K562 (cell line): ENCODE measurements around the gene FEN1. TPM values are rescaled to one million over a fixed set of nuclear protein-coding genes. Genes with fewer than 3 reads are reported as not detected.

ENCODE experiments used
- BCLAF1 ChIP-seq, 2 experiments: fragments of 450-650 bp in 1 of 2; IDR thresholded peaks; 2 replicates each; pipeline ENCODE4 v1.6.1; 2011 to 2017; ENCODE audit warnings: low read depth in 2 of 2, antibody characterized with exemption in 1 of 2, borderline replicate concordance in 1 of 2, low read length in 1 of 2, mild to moderate bottlenecking in 1 of 2, mixed read lengths in 1 of 2; ENCODE audit not compliant: control insufficient read depth in 1 of 2
- CC2D1A ChIP-seq: fragments of 450-650 bp; IDR thresholded peaks from 2 replicates; pipeline ENCODE4 v1.6.1; 2017; ENCODE audit warnings: mild to moderate bottlenecking
- GTF2A2 ChIP-seq: IDR thresholded peaks from 2 replicates; pipeline ENCODE4 v1.6.1; 2016; ENCODE audit warnings: mild to moderate bottlenecking, missing genetic modification characterization, missing compliant biosample characterization
- HMG20A ChIP-seq: fragments of 450-650 bp; formaldehyde crosslinking; conservative IDR thresholded peaks from 2 replicates; pipeline ENCODE4 v1.4.0; 2020; ENCODE audit warnings: mild to moderate bottlenecking, mixed read lengths
- HMGXB4 ChIP-seq: sonication (generic); formaldehyde crosslinking; IDR thresholded peaks from 2 replicates; pipeline ENCODE4 v1.8.1; 2023; ENCODE audit warnings: mild to moderate bottlenecking, missing genetic modification reagents
- KAT8 ChIP-seq: fragments of 450-650 bp; IDR thresholded peaks from 2 replicates; pipeline ENCODE4 v1.6.1; 2016; ENCODE audit warnings: low read depth, mild to moderate bottlenecking
- KDM2B ChIP-seq: fragments of 250-450 bp; sonication (Bioruptor Pico); IDR thresholded peaks from 2 replicates; pipeline ENCODE4 v1.8.0; 2021; ENCODE audit warnings: mild to moderate bottlenecking, moderate library complexity
- MTA2 ChIP-seq: fragments of 450-650 bp; IDR thresholded peaks from 2 replicates; pipeline ENCODE4 v1.6.1; 2016; ENCODE audit warnings: low read depth
- MYC ChIP-seq, 2 experiments: fragments of 250-450 bp in 1 of 2; sonication (Bioruptor Pico) in 1 of 2; IDR thresholded peaks; 2 replicates each; pipeline versions ENCODE4 v1.5.1 to v1.6.1; 2012 to 2021; ENCODE audit warnings: low read depth in 2 of 2, borderline replicate concordance in 1 of 2, improper control_type of control experiment in 1 of 2, low read length in 1 of 2, mild to moderate bottlenecking in 1 of 2, moderate library complexity in 1 of 2
- NR2C1 ChIP-seq, 2 experiments: fragments of 450-650 bp; IDR thresholded peaks; 2 replicates each; pipeline ENCODE4 v1.6.1; 2017; ENCODE audit warnings: mild to moderate bottlenecking in 2 of 2, antibody characterized with exemption in 1 of 2, inconsistent platforms in 1 of 2, missing compliant biosample characterization in 1 of 2, missing genetic modification characterization in 1 of 2
- PHTF2 ChIP-seq: fragments of 250-450 bp; sonication (Bioruptor Pico); IDR thresholded peaks from 2 replicates; pipeline ENCODE4 v1.5.0; 2021; ENCODE audit warnings: mild to moderate bottlenecking
- RNF219 ChIP-seq: fragments of 250-450 bp; sonication (Bioruptor Pico); IDR thresholded peaks from 2 replicates; pipeline ENCODE4 v1.5.0; 2022; ENCODE audit warnings: mild to moderate bottlenecking
- SAFB ChIP-seq: fragments of 200-400 bp; formaldehyde crosslinking; IDR thresholded peaks from 2 replicates; pipeline ENCODE4 v1.6.1; 2017; ENCODE audit warnings: low read depth, low read length, borderline replicate concordance
- ZNF398 ChIP-seq: fragments of 250-450 bp; sonication (Bioruptor Pico); IDR thresholded peaks from 2 replicates; pipeline ENCODE4 v1.8.0; 2021; ENCODE audit warnings: moderate library complexity, mild to moderate bottlenecking, inconsistent platforms
- ZNF583 ChIP-seq: fragments of 250-450 bp; sonication (Bioruptor Pico); IDR thresholded peaks from 2 replicates; pipeline ENCODE4 v1.4.0; 2020
- ZNF586 ChIP-seq: fragments of 450-650 bp; formaldehyde crosslinking; conservative IDR thresholded peaks from 2 replicates; pipeline ENCODE4 v1.4.0; 2020; ENCODE audit warnings: mild to moderate bottlenecking, moderate library complexity
- ZNF778 ChIP-seq: fragments of 450-650 bp; formaldehyde crosslinking; IDR thresholded peaks from 2 replicates; pipeline ENCODE4 v1.4.0; 2020; ENCODE audit warnings: mild to moderate bottlenecking, moderate library complexity
- polyA plus RNA-seq, 8 experiments: library from polyadenylated mRNA; depleted of rRNA in 4 of 8; stranded (reverse) in 5 of 8; unstranded in 3 of 8; fragments of >200 nt; fragmentation: Nextera tagmentation in 2 of 8; fragmentation: Illumina TruSeq in 1 of 8; extraction: Ambion mirVana in 2 of 8; extraction: Trizol in 1 of 8; gene quantifications; 2 replicates each; pipeline versions ENCODE4 v1.2.1 to v1.2.3, GENCODE V29; 2011 to 2014; ENCODE audit warnings: inconsistent platforms in 1 of 8, missing spikeins in 1 of 8
- total RNA-seq, 7 experiments: library from RNA; depleted of rRNA in 6 of 7; stranded (reverse); fragments of >200 nt in 6 of 7; fragmentation: Illumina TruSeq in 2 of 7; extraction: Trizol in 2 of 7; gene quantifications; 2 replicates each; pipeline versions ENCODE4 v1.2.1 to v1.2.3, GENCODE V29; 2011 to 2021; ENCODE audit warnings: low replicate concordance in 1 of 7

The FEN1 gene
- total and polyA plus RNA-seq, 9 of the 15 experiments (the other 6 are each of a cell fraction or from before 2014, with no cell fraction given): 58.1 to 156 (median 137) TPM

- TF ChIP-seq PHTF2 (CRISPR knock-in tag) (no peak), HMG20A (no peak), ZNF586 (CRISPR knock-in tag) (no peak), MTA2 (no peak), ZNF398 (CRISPR knock-in tag) (no peak), GTF2A2 (no peak), ZNF778 (CRISPR knock-in tag) (no peak), ZNF583 (CRISPR knock-in tag) (peak; percentile 89), NR2C1 (IDR thresholded peaks at IDR 0.05) (no peak), NR2C1 (tag; IDR thresholded peaks at IDR 0.05) (no peak), MYC (IDR thresholded peaks at IDR 0.05; ENCODE audit: low read depth, low read length) (peak; percentile 91), MYC (CRISPR knock-in tag; IDR thresholded peaks at IDR 0.05; ENCODE audit: borderline replicate concordance, low read depth) (no peak), KAT8 (no peak), KDM2B (no peak), CC2D1A (no peak), SAFB (0 out of 2 replicates have a peak, but pooled peaks have one; percentile 43), RNF219 (CRISPR knock-in tag) (no peak), BCLAF1 (IDR thresholded peaks at IDR 0.05; ENCODE audit: borderline replicate concordance in 1 of 2, control insufficient read depth in 1 of 2, low read depth in 2 of 2, low read length in 1 of 2) (0 out of 4 replicates have a peak, but pooled peaks of 1 of the 2 experiments have one; percentile 63), HMGXB4 (peak; percentile 72; the same call in 1 of the 2 replicates)
Measured at GRCh38 chr11:61816736-61817455, 24.2 kb downstream of the FEN1 start, which contains the start of gene FADS1 (continued).
